Spleen (tissue), 11 donors: ENCODE measurements around the gene PMP22. TPM values are rescaled to one million over a fixed set of nuclear protein-coding genes. Genes with fewer than 3 reads are reported as not detected.

Source experiments
- DNase-seq: peaks from one replicate; pipeline ENCODE4 v3.0.0-alpha.2; 2020
- H3K27ac ChIP-seq, 8 donors: fragments of 200-600 bp; sonication (generic) in 7 of 8; 1 replicate in 4 of 8; 2 replicates in 4 of 8; pipeline versions ENCODE4 v1.5.0 to v1.8.0; 2016 to 2021; ENCODE audit warnings: inconsistent platforms in 4 of 8, mild to moderate bottlenecking in 4 of 8, moderate library complexity in 1 of 8
- H3K27me3 ChIP-seq, 7 donors: fragments of 200-600 bp; sonication (generic) in 6 of 7; replicated peaks in 1 of 7; 1 replicate in 4 of 7; 2 replicates in 3 of 7; pipeline versions ENCODE4 v1.5.0 to v1.8.0; 2016 to 2021; ENCODE audit warnings: inconsistent platforms in 3 of 7, mild to moderate bottlenecking in 1 of 7
- H3K36me3 ChIP-seq, 6 donors: fragments of 200-600 bp; sonication (generic) in 5 of 6; 1 replicate in 4 of 6; 2 replicates in 2 of 6; pipeline versions ENCODE4 v1.5.0 to v1.8.0; 2016 to 2021; ENCODE audit warnings: inconsistent platforms in 2 of 6
- H3K4me1 ChIP-seq, 6 donors: fragments of 200-600 bp; sonication (generic) in 5 of 6; 1 replicate in 3 of 6; 2 replicates in 3 of 6; pipeline versions ENCODE4 v1.5.0 to v1.8.0; 2016 to 2021; ENCODE audit warnings: inconsistent platforms in 3 of 6
- H3K4me3 ChIP-seq, 8 donors: fragments of 200-600 bp; sonication (generic) in 7 of 8; 1 replicate in 4 of 8; 2 replicates in 4 of 8; pipeline versions ENCODE4 v1.5.0 to v1.8.0; 2016 to 2021; ENCODE audit warnings: inconsistent platforms in 4 of 8, mild to moderate bottlenecking in 4 of 8, moderate library complexity in 2 of 8
- H3K9me3 ChIP-seq, 8 donors: fragments of 200-600 bp; sonication (generic) in 7 of 8; 1 replicate in 4 of 8; 2 replicates in 4 of 8; pipeline versions ENCODE4 v1.5.0 to v1.8.0; 2016 to 2021; ENCODE audit warnings: inconsistent platforms in 4 of 8
- POLR2A ChIP-seq, 3 donors: fragments of 450-650 bp; IDR thresholded peaks; one replicate each; pipeline ENCODE4 v1.5.1; 2017; ENCODE audit warnings: antibody characterized with exemption in 3 of 3, mild to moderate bottlenecking in 1 of 3
- POLR2AphosphoS5 ChIP-seq, 3 donors: sonication (generic); formaldehyde crosslinking; IDR thresholded peaks; one replicate each; pipeline ENCODE4 v1.5.1; 2017; ENCODE audit warnings: antibody characterized with exemption in 3 of 3
- WGBS, 5 donors: extraction: QIAGEN DNeasy Blood & Tissue Kit in 3 of 5; methylation state at CpG; one replicate each; pipeline versions ENCODE4 v1.1.5 to v1.1.7; 2013 to 2018; 5-methylcytosine and 5-hydroxymethylcytosine counted together
- intact Hi-C: fragments of 100-400 bp; cut with DNase I; formaldehyde crosslinking; loops from one replicate; pipeline ENCODE4 v1.15.0; 2023; ENCODE audit warnings: low total_unique reads
- polyA plus RNA-seq, 3 donors: library from polyadenylated mRNA; stranded (reverse); fragments of 200-250 nt; gene quantifications; one replicate each; pipeline ENCODE4 v1.2.1, GENCODE V29; 2013
- total RNA-seq, 7 donors: library from RNA; depleted of rRNA in 3 of 7; stranded (reverse); fragments of >200 nt in 3 of 7; fragmentation: NEBNext Ultra II Directional in 4 of 7; extraction: Animal tissue kit (Norgen Biotek cat#: 25700) in 4 of 7; gene quantifications; one replicate each; pipeline versions ENCODE4 v1.1.0 to v1.2.1, GENCODE V29; 2016 to 2021
- TF ChIP-seq, protein P1 (sequence below), 11 experiments: fragments of 200-600 bp in 7 of 11; fragments of 450-650 bp in 4 of 11; sonication (generic) in 4 of 11; IDR thresholded peaks in 8 of 11; conservative IDR thresholded peaks in 3 of 11; 1 replicate in 7 of 11; 2 replicates in 4 of 11; pipeline versions ENCODE4 v1.4.0 to v1.8.0; 2016 to 2021; ENCODE audit warnings: antibody characterized with exemption in 11 of 11, inconsistent platforms in 4 of 11, mild to moderate bottlenecking in 1 of 11
- donor health status: healthy with polysubstance abuse.
- donor health status: DM: no; HTN: no; CAD: no; lungs with moderate emphysema.
- donor health status: DM: no; HTN: no; CAD: no.
- donor health status: Bipolar disorder and iron deficiency.
- donor health status: healthy.
- donor health status: DM: no; HTN: no; CAD: no.
- donor health status: DM: yes; HTN: yes; CAD: no.

The PMP22 gene
- total and polyA plus RNA-seq, 10 donors: 9.5 to 40.0 (median 32.1) TPM

- H3K9me3 ChIP-seq: peaks cover 0 to 4% (median 0%) of the 10 kb centered on the region in 8 donors
- H3K4me1 ChIP-seq: peaks cover 0 to 5% (median 0%) of the 10 kb centered on the region in 6 donors
- no peak for DNase-seq
- H3K4me3 ChIP-seq: no peak overlapping the region
- TF ChIP-seq, protein P1, sequence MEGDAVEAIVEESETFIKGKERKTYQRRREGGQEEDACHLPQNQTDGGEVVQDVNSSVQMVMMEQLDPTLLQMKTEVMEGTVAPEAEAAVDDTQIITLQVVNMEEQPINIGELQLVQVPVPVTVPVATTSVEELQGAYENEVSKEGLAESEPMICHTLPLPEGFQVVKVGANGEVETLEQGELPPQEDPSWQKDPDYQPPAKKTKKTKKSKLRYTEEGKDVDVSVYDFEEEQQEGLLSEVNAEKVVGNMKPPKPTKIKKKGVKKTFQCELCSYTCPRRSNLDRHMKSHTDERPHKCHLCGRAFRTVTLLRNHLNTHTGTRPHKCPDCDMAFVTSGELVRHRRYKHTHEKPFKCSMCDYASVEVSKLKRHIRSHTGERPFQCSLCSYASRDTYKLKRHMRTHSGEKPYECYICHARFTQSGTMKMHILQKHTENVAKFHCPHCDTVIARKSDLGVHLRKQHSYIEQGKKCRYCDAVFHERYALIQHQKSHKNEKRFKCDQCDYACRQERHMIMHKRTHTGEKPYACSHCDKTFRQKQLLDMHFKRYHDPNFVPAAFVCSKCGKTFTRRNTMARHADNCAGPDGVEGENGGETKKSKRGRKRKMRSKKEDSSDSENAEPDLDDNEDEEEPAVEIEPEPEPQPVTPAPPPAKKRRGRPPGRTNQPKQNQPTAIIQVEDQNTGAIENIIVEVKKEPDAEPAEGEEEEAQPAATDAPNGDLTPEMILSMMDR (IDR thresholded peaks at IDR 0.05 in 8 of 11, conservative IDR thresholded peaks at IDR 0.05 in 3 of 11): no peak
- TF ChIP-seq POLR2A (IDR thresholded peaks at IDR 0.05): no peak
- TF ChIP-seq POLR2AphosphoS5 (IDR thresholded peaks at IDR 0.05): no peak
- intact Hi-C loops: no loop called here
- H3K27ac ChIP-seq: no peak overlapping the region
- no peaks in the 10 kb centered on the region for H3K36me3 ChIP-seq
- WGBS, 5 donors: 78 to 91% (median 85%) methylated on average over 6 of the region's 6 CpGs
- H3K27me3 ChIP-seq: peaks cover 0 to 4% (median 0%) of the 10 kb centered on the region in 7 donors
Measured at GRCh38 chr17:15271741-15272140, 6.6 kb upstream of the PMP22 start.

DNA sequence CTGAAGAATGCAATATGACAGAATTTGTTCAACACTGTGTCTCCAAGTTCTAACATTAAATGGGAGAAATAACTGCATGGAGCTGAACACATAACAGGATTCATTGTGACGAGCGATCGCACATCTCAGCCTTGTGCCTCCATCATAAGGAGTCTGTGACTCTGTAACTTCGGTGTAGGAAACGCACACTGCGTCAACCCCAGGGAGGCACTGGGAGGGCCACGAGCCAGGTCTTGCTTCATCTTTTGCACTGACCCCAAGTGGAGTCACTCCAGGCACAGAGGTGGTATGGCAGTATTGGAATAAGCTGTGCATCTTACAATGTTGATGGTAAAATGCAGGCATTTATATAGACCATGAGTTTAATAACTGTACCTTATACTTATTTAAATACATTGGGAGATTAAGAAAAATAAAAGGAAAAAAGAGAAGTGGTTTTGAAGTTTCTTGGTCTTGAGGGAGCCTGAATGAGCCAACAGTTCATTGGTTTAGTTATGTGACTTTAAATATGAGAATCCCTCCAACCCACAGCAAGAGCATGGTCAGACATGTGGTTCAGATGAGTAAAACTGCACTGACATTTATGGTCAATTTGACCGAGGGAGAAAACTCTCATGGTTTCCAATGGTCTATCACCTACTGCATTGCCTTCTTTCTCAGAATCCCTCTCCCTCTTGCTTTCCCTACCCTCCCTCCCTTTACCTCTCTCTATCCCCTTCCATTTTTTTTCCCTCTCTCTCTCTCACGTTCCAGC is 5.7 kb upstream of the PMP22 start:
- no peak for DNase-seq
- TF ChIP-seq, protein P1 (IDR thresholded peaks at IDR 0.05 in 8 of 11, conservative IDR thresholded peaks at IDR 0.05 in 3 of 11): no peak
- TF ChIP-seq POLR2AphosphoS5 (IDR thresholded peaks at IDR 0.05) (no peak), POLR2A (IDR thresholded peaks at IDR 0.05) (no peak)
- Histone ChIP-seq H3K27ac (no peak overlapping the region), H3K9me3 (peaks cover 0 to 2% (median 0%) of the 10 kb centered on the region in 8 donors), H3K4me1 (peaks cover 0 to 5% (median 0%) of the 10 kb centered on the region in 6 donors), H3K36me3 (no peaks in the 10 kb centered on the region), H3K4me3 (no peak overlapping the region), H3K27me3 (peaks cover 0 to 13% (median 0%) of the 10 kb centered on the region in 7 donors)
- WGBS, 5 donors: 73 to 88% (median 83%) methylated on average over 9 of the region's 9 CpGs
- intact Hi-C loops: no loop called here

DNA sequence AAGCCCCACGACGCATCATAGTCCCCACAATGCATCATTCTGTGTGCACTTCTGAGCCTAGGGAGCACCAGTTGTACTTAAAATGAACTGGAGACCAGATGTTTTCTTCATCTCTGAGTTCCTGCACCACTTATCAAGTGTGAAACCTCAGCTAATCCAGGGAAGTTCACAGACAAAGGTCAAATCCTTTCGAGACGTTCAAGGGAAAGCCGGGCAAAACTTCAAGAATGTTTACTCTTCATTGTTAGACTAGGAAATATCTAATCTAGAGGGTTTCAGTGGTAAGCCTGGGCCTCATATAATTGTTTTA is 4.6 kb upstream of the PMP22 start:
- H3K27me3 ChIP-seq: peaks cover 0 to 24% (median 0%) of the 10 kb centered on the region in 7 donors
- no peak overlapping the region for H3K27ac ChIP-seq
- no peak overlapping the region for H3K4me3 ChIP-seq
- DNase-seq: no peak
- 55 to 79% (median 68%) methylated on average over 5 of the region's 5 CpGs for WGBS, 5 donors
- no peaks in the 10 kb centered on the region for H3K9me3 ChIP-seq
- H3K4me1 ChIP-seq: peaks cover 0 to 5% (median 0%) of the 10 kb centered on the region in 6 donors
- TF ChIP-seq, protein P1 (IDR thresholded peaks at IDR 0.05 in 8 of 11, conservative IDR thresholded peaks at IDR 0.05 in 3 of 11): no peak
- no peak for TF ChIP-seq POLR2A (IDR thresholded peaks at IDR 0.05)
- no peak for TF ChIP-seq POLR2AphosphoS5 (IDR thresholded peaks at IDR 0.05)
- intact Hi-C loops: no loop called here
- no peaks in the 10 kb centered on the region for H3K36me3 ChIP-seq

GRCh38 chr17:15269087-15269779 is 4.1 kb upstream of the PMP22 start:
- Histone ChIP-seq H3K4me3 (no peak overlapping the region), H3K9me3 (no peaks in the 10 kb centered on the region), H3K27me3 (peaks cover 0 to 29% (median 0%) of the 10 kb centered on the region in 7 donors), H3K27ac (no peak overlapping the region), H3K36me3 (no peaks in the 10 kb centered on the region), H3K4me1 (peaks cover 0 to 5% (median 0%) of the 10 kb centered on the region in 6 donors)
- TF ChIP-seq POLR2AphosphoS5 (IDR thresholded peaks at IDR 0.05) (no peak), POLR2A (IDR thresholded peaks at IDR 0.05) (no peak)
- TF ChIP-seq, protein P1 (IDR thresholded peaks at IDR 0.05 in 8 of 11, conservative IDR thresholded peaks at IDR 0.05 in 3 of 11): no peak
- WGBS, 5 donors: 43 to 59% (median 56%) methylated on average over 7 of the region's 7 CpGs
- intact Hi-C loops: no loop called here
- no peak for DNase-seq
